NOMO-1 treated with dmso at 0.1 percent for 144 hours (cell line): ENCODE data around the gene KIF15.
A peak's percentile ranks its signal among the peaks of the same experiment; 100 is the strongest.

Source experiments
- DNase-seq: peaks from one replicate; lab custom pipeline; 2025; ENCODE audit not compliant: unreplicated experiment; lab: John Stamatoyannopoulos, UW

The KIF15 gene

DNA sequence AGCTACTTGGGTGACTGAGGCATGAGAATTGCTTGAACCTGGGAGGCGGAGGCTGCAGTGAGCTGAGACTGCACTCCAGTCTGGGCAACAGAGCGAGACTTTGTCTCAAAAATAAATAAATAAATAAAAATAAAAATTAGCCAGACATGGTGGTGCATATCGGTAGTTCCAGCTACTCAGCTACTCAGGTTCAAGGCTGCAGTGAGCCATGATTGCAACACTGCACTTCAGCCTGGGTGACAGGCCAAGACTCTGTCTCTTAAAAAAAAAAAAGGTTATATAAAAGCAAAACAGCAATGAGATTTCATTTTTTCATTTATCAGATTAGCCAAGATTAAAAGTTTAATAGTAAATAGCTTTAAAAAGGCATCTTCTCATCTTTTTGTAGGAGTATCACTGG, 115.7 kb downstream of the KIF15 start:
- DNase-seq = no peak

DNA sequence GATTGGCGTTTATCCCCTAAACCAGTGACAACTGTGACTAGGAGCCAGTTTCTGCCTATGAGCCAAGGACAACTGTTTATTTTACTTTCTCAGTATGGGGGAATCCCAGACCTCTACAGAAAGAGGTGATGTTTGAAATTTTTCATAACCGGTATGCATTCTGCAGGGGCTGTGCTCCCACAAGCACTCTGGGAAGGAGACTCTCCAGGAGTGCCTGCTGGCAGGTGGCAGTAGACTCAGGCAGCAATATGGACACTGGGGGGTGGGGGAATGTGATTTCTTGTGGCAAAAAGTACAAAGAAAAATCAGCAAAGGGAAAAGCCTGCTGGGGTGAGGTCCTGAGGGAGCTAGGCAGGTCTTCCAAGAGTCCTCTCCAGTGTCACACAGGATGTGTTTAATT, 118.7 kb downstream of the KIF15 start:
- no peak for DNase-seq

DNA sequence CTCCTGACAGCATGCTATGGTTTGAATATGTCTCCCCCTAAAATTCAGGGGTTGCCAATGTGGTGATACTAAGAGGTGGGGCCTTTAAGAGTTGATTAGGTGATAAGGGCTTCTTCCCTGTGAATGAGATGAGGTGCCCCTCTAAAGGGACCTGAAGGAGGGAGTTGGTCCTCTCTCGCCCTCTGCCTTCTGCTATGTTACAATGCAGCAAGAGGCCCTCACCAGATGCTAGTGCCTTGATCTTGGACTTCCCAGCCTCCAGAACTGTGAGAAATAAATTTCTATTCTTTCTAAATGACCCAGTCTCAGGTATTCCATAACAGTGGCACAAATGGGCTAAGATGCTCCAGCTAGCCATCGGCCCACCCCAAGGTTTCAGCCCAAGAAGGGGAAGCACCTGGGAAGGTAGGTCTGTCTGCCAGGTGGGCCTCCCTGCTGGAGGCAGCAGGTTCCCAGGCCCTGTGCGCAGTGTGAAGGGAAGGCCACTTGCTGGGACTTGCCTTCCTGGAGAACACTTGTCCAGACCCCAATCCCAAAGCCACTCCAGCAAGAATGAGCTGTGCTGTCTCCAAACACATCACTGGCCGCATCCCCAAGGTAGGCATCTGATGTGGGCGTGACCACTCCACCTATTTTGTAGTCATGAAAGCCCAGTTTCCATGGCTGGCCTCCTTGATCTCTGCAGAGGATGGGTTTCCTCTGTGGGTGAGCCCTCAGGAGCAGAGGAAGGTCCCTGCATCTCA, 121.8 kb downstream of the KIF15 start:
- no peak for DNase-seq

DNA sequence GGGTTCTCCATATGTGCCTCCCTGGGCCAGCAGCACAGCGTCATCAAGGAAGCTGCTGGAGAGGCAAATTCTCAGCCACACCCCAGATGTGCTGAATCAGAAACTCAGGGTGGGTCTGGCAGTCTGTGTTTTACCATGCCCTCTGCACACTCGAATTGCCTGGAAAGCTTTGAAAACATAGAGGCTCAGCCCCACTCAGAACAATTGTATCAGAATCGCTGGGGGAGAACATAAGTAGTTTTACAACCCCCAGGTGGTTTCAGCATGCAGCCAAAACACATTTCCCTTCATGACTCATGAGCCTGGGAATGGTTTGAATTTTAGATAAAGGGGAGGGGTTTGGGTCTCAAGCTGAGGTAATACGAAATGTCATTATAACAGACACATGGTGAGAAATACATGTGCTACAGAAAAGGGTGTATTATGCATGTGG, 122.4 kb downstream of the KIF15 start:
- DNase-seq = no peak

DNA sequence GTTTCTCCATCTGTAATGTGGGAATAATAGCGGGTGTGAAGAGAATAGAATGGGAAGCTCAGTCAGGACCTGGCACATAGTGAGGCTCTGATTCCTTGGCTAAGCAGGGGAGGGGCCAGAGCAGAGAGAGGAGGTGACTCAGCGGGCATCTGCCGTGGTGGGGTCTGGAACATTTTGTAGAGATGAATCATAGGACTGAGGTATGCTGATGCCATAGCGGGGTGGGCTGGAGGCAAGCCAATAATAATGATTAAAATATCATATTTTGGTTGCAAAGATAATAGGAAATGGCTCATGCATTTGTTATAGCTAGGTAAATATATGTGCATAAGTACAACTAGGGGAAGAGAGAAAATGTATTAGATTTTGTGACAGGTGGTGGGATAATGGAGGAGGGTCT, 124.0 kb downstream of the KIF15 start:
- DNase-seq = no peak

GRCh38 chr3:44886561-44886960, 125.0 kb downstream of the KIF15 start:
- DNase-seq = no peak

DNA sequence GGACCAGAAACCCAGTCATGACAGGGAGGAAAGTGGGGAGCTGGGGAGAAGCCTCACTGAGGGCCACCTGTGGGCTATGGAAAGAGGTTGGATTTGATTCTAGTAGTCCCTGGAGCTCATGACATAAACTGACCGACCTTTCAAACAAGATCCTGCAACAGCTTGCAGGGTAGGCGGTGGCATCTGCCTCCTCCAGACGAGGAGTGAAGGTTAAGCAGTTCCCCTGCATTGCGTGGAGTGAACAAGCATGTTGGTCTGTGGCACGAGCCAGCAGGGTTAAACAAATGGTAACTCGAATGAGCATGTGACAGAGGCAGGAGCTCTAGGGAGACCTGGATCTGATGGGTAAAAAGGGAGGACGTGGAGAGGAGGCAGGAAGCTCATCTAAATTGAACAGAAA, 125.5 kb downstream of the KIF15 start:
- DNase-seq = no peak

GRCh38 chr3:44890258-44890657, 128.7 kb downstream of the KIF15 start:
- no peak for DNase-seq

- DNase-seq = peak; percentile 1
Measured at GRCh38 chr3:44890852-44891251, 129.3 kb downstream of the KIF15 start.

DNA sequence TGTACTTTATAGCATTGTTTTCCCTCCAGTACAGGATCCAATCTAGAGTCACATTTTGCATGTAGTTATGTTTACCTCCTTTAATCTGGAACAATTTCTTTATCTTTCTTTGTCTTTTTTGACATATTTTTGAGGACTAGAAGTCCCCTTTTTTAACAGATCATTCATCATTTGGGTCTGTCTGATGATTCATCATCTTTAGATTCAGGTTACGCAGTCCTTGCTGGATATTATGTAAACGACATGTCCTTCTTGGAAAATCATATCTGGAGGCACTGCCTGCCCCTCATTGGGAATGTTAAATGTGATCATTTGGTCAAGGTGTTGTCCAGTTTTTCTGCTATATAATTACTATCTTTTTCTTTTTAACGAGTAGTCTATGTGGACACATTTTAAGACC, 131.1 kb downstream of the KIF15 start:
- DNase-seq = no peak

- DNase-seq = no peak
Measured at GRCh38 chr3:44893097-44893496, 131.5 kb downstream of the KIF15 start.

GRCh38 chr3:44894485-44894884, 132.9 kb downstream of the KIF15 start:
- DNase-seq = no peak

- DNase-seq = no peak
Measured at GRCh38 chr3:44896440-44896839, 134.8 kb downstream of the KIF15 start.

DNA sequence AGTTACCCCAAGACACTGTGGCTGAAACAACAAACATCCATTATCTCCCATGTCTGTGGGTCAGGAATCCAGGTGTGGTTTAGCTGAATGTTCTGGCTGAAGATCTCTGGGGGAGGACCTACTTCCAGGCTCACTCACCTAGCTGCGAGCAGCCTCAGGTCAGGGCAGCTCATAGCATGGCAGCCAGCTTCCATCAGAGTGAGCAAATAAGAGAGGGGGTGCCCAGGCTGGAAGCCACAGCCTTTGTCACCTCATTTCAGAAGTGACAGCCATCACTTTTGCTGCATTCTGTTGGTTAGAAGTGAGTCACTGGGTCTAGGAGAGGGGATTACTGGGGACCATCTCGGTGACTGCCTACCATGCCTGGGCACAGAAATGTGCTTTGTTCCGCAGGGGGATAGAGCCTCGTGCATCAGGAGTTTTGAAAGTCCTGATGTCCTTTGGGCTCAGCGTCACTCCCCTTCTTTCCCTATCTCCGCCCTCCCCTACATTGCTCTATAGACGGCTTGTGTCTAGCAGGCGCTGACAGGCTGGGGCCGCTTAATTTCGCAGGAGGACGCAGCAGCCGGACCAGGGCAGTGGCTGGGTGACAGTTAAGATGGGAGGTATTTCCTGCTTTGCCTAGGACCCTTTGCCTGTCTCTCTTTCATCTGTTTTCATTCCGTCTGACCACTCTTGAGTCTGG, 138.2 kb downstream of the KIF15 start:
- DNase-seq = no peak

DNA sequence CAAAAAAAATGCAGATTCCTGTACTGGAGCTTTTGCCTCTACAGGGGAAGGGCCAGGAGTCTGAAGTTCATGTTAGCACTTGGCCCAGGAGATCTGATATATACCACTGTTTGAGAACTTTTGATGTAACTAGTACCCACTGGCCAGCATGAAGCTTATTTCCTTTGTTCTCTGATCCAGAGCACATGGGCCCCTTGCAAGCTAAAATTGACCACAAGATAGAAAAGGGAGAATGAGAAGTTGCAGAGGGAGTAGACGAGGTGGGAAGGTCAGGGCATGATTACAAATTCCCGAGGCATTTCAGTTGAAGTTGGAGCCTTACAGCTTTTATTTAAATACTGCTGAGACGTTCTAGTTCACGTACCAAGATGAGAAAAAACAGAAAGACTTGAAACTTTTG, 141.0 kb downstream of the KIF15 start:
- no peak for DNase-seq
